IMR-90 (cell line): Measurements from ENCODE around the gene CCDC70. TPM values are rescaled to one million over a fixed set of nuclear protein-coding genes. Genes with fewer than 3 reads are reported as not detected.

Source experiments
- ATAC-seq: fragments of 200-7000 bp; cut with Tn5 transposase; 2 replicates; pipeline ENCODE4 v1.9.1; 2020; ENCODE audit warnings: low read depth, mild to moderate bottlenecking, moderate library complexity
- BruUV-seq: library from RNA; stranded (reverse); fragments of 400-500 nt; replicated peaks from 2 replicates; lab custom pipeline; 2021; lab: Mats Ljungman, UMichigan
- CTCF ChIA-PET: fragments of 300-600 bp; formaldehyde crosslinking; extraction: SDS; loops from one replicate; lab custom pipeline; 2021; ENCODE audit warnings: antibody characterized with exemption; lab: Yijun Ruan, JAX
- POLR2A ChIA-PET: fragments of 300-600 bp; sonication (Branson Sonifier 250); formaldehyde crosslinking; loops from one replicate; lab custom pipeline; 2022; ENCODE audit warnings: antibody characterized with exemption; ENCODE audit not compliant: unreplicated experiment; lab: Charles Lee
- DNase-seq: peaks from one replicate; pipeline ENCODE4 v3.0.0; 2013
- H2AFZ ChIP-seq: replicated peaks from 2 replicates; pipeline ENCODE3; 2013; ENCODE audit warnings: low read length, mild to moderate bottlenecking; ENCODE audit not compliant: poor library complexity
- H2AK5ac ChIP-seq: 2 replicates; pipeline ENCODE4 v1.6.1; 2013; ENCODE audit warnings: low read depth, low read length, inconsistent platforms
- H2AK9ac ChIP-seq: replicated peaks from 2 replicates; pipeline ENCODE3; 2013; ENCODE audit warnings: mild to moderate bottlenecking, low read depth, low read length, moderate library complexity; ENCODE audit not compliant: poor library complexity
- H2BK120ac ChIP-seq: 2 replicates; pipeline ENCODE4 v1.6.1; 2013; ENCODE audit warnings: low read depth, low read length, inconsistent platforms
- H2BK15ac ChIP-seq: 3 replicates; pipeline ENCODE4 v1.6.1; 2013; ENCODE audit warnings: low read depth, low read length, inconsistent platforms
- H2BK20ac ChIP-seq: 2 replicates; pipeline ENCODE4 v1.6.1; 2013; ENCODE audit warnings: low read depth, mild to moderate bottlenecking, inconsistent platforms, low read length, moderate library complexity
- H2BK5ac ChIP-seq: 2 replicates; pipeline ENCODE4 v1.6.1; 2013; ENCODE audit warnings: mild to moderate bottlenecking, low read depth, low read length, inconsistent platforms; ENCODE audit not compliant: poor library complexity, severe bottlenecking
- H3K14ac ChIP-seq: replicated peaks from 2 replicates; pipeline ENCODE4 v1.6.1; 2013; ENCODE audit warnings: low read depth, low read length, inconsistent platforms
- H3K18ac ChIP-seq: 2 replicates; pipeline ENCODE4 v1.6.1; 2013; ENCODE audit warnings: low read depth, low read length, control low read depth
- H3K23ac ChIP-seq: 2 replicates; pipeline ENCODE4 v1.6.1; 2013; ENCODE audit warnings: low read depth, low read length, inconsistent platforms
- H3K27ac ChIP-seq: 2 replicates; pipeline ENCODE4 v1.5.1; 2013; ENCODE audit warnings: mild to moderate bottlenecking, control low read depth, low read length; ENCODE audit not compliant: insufficient read depth
- H3K27me3 ChIP-seq: 2 replicates; pipeline ENCODE4 v1.6.1; 2013; ENCODE audit warnings: low read length; ENCODE audit not compliant: control insufficient read depth, insufficient read depth
- H3K36me3 ChIP-seq: 2 replicates; pipeline ENCODE4 v1.6.1; 2013; ENCODE audit warnings: low read length, mixed read lengths; ENCODE audit not compliant: control insufficient read depth, insufficient read depth
- H3K4ac ChIP-seq: 2 replicates; pipeline ENCODE4 v1.6.1; 2013; ENCODE audit warnings: low read depth, low read length, inconsistent platforms
- H3K4me1 ChIP-seq: 2 replicates; pipeline ENCODE4 v1.6.1; 2013; ENCODE audit warnings: low read length, mixed read lengths; ENCODE audit not compliant: control insufficient read depth, insufficient read depth
- H3K4me2 ChIP-seq: 2 replicates; pipeline ENCODE4 v1.6.1; 2013; ENCODE audit warnings: low read depth, mild to moderate bottlenecking, control low read depth, low read length, moderate library complexity
- H3K4me3 ChIP-seq: 2 replicates; pipeline ENCODE4 v1.5.1; 2013; ENCODE audit warnings: low read depth, mild to moderate bottlenecking, control low read depth, low read length, moderate library complexity; ENCODE audit not compliant: insufficient read depth
- H3K56ac ChIP-seq: 2 replicates; pipeline ENCODE4 v1.6.1; 2013; ENCODE audit warnings: low read length, inconsistent platforms; ENCODE audit not compliant: insufficient read depth; ENCODE audit errors: extremely low read depth
- H3K79me1 ChIP-seq, 2 experiments: 2 replicates each; pipeline ENCODE4 v1.6.1; 2013; ENCODE audit warnings: low read length in 2 of 2, inconsistent platforms in 1 of 2, low read depth in 1 of 2
- H3K9ac ChIP-seq: 2 replicates; pipeline ENCODE4 v1.6.1; 2013; ENCODE audit warnings: low read depth, low read length, control low read depth
- H3K9me1 ChIP-seq: 2 replicates; pipeline ENCODE4 v1.6.1; 2013; ENCODE audit warnings: low read length, inconsistent platforms; ENCODE audit not compliant: insufficient read depth
- H3K9me3 ChIP-seq: 2 replicates; pipeline ENCODE4 v1.6.1; 2013; ENCODE audit warnings: low read length; ENCODE audit not compliant: control insufficient read depth, insufficient read depth
- H4K20me1 ChIP-seq: 2 replicates; pipeline ENCODE4 v1.6.1; 2013; ENCODE audit warnings: low read length, inconsistent platforms; ENCODE audit not compliant: insufficient read depth
- H4K5ac ChIP-seq: 2 replicates; pipeline ENCODE4 v1.6.1; 2013; ENCODE audit warnings: mild to moderate bottlenecking, low read depth, low read length, control low read depth
- H4K8ac ChIP-seq, 2 experiments: 2 replicates each; pipeline ENCODE4 v1.6.1; 2013; ENCODE audit warnings: low read depth in 2 of 2, low read length in 2 of 2, control low read depth in 1 of 2, inconsistent platforms in 1 of 2
- H4K91ac ChIP-seq: 2 replicates; pipeline ENCODE4 v1.6.1; 2013; ENCODE audit warnings: low read depth, low read length, inconsistent platforms; ENCODE audit not compliant: insufficient read depth
- BHLHE40 ChIP-seq: fragments of 150-350 bp; IDR thresholded peaks from 2 replicates; pipeline ENCODE4 v1.6.1; 2016; ENCODE audit warnings: mild to moderate bottlenecking, low read depth, low read length
- CHD1 ChIP-seq: IDR thresholded peaks from 2 replicates; pipeline ENCODE4 v1.6.1; 2012; ENCODE audit warnings: low read depth, low read length, improper control_type of control experiment
- ELK1 ChIP-seq: fragments of 150-350 bp; IDR thresholded peaks from 2 replicates; pipeline ENCODE4 v1.6.1; 2016; ENCODE audit warnings: low read depth, mild to moderate bottlenecking, low read length, moderate library complexity, borderline replicate concordance
- FOS ChIP-seq: fragments of 150-350 bp; IDR thresholded peaks from 2 replicates; pipeline ENCODE4 v1.6.1; 2016; ENCODE audit warnings: low read depth, low read length
- MAFK ChIP-seq: IDR thresholded peaks from 2 replicates; pipeline ENCODE4 v1.6.1; 2012; ENCODE audit warnings: low read depth, low read length, improper control_type of control experiment
- MAZ ChIP-seq: IDR thresholded peaks from 2 replicates; pipeline ENCODE4 v1.6.1; 2012; ENCODE audit warnings: low read depth, mild to moderate bottlenecking, low read length, improper control_type of control experiment, moderate library complexity, borderline replicate concordance
- MXI1 ChIP-seq: IDR thresholded peaks from 2 replicates; pipeline ENCODE4 v1.6.1; 2012; ENCODE audit warnings: low read depth, mild to moderate bottlenecking, low read length, moderate library complexity, borderline replicate concordance
- NFE2L2 ChIP-seq: fragments of 150-350 bp; IDR thresholded peaks from 2 replicates; pipeline ENCODE4 v1.6.1; 2016; ENCODE audit warnings: low read depth, mild to moderate bottlenecking, low read length
- POLR2A ChIP-seq: IDR thresholded peaks from 2 replicates; pipeline ENCODE4 v1.6.1; 2012; ENCODE audit warnings: mild to moderate bottlenecking, low read depth, low read length
- RAD21 ChIP-seq: IDR thresholded peaks from 2 replicates; pipeline ENCODE4 v1.6.1; 2012; ENCODE audit warnings: low read length, improper control_type of control experiment
- RCOR1 ChIP-seq: IDR thresholded peaks from 2 replicates; pipeline ENCODE4 v1.6.1; 2012; ENCODE audit warnings: mild to moderate bottlenecking, low read length, improper control_type of control experiment; ENCODE audit not compliant: insufficient replicate concordance
- RFX5 ChIP-seq: IDR thresholded peaks from 2 replicates; pipeline ENCODE4 v1.8.0; 2012; ENCODE audit warnings: low read depth, mild to moderate bottlenecking, low read length, moderate library complexity
- USF2 ChIP-seq: fragments of 150-350 bp; IDR thresholded peaks from 2 replicates; pipeline ENCODE4 v1.6.1; 2017; ENCODE audit warnings: mild to moderate bottlenecking, antibody characterized with exemption, low read length, low read depth
- WGBS, 2 experiments: methylation state at CpG; one replicate each; pipeline versions ENCODE4 v1.1.5 to v1.1.7; 2013; ENCODE audit warnings: missing lambda C conversion rate in 2 of 2; ENCODE audit not compliant: insufficient read length in 1 of 2; ENCODE audit errors: extremely low coverage in 2 of 2; 5-methylcytosine and 5-hydroxymethylcytosine counted together
- dilution Hi-C: fragments of 300-500 bp; cut with HindIII; formaldehyde crosslinking; loops from one replicate; pipeline ENCODE4 v1.14.3; 2018; ENCODE audit warnings: low sequenced_read_pairs; ENCODE audit not compliant: unreplicated experiment
- in situ Hi-C: fragments of 300-500 bp; cut with MboI; formaldehyde crosslinking; loops from 3 replicates; pipeline ENCODE4 v1.14.3; 2019; ENCODE audit warnings: low sequenced_read_pairs, inconsistent platforms, mixed read lengths
- intact Hi-C: fragments of 100-400 bp; cut with micrococcal nuclease; formaldehyde crosslinking; loops from 2 replicates; pipeline ENCODE4 v1.10.0; 2022
- polyA plus RNA-seq, 3 experiments: library from polyadenylated mRNA; depleted of rRNA; stranded (reverse); fragments of >200 nt; gene quantifications; 2 replicates each; pipeline ENCODE4 v1.2.3, GENCODE V29; 2012; ENCODE audit warnings: low replicate concordance in 1 of 3
- total RNA-seq: library from RNA; depleted of rRNA; stranded (reverse); fragments of >200 nt; gene quantifications from 2 replicates; pipeline ENCODE4 v1.2.3, GENCODE V29; 2012

Gene CCDC70
- total and polyA plus RNA-seq, 2 of the 4 experiments (the other 2 are of a cell fraction): not detected

- Histone ChIP-seq H3K4me2 (no peak overlapping the region), H3K9me1 (no peaks in the 10 kb centered on the region), H4K20me1 (no peaks in the 10 kb centered on the region), H3K36me3 (no peaks in the 10 kb centered on the region), H2AFZ (no peak overlapping the region), H3K27ac (no peak overlapping the region), H2BK15ac (no peak overlapping the region), H3K79me1 (no peaks in the 10 kb centered on the region), H3K4me3 (no peak overlapping the region), H3K18ac (no peak overlapping the region), H2AK9ac (no peak overlapping the region), H3K56ac (no peak overlapping the region), H3K23ac (no peak overlapping the region), H4K5ac (no peak overlapping the region), H2BK120ac (no peak overlapping the region), H3K27me3 (peaks cover 71% of the 10 kb centered on the region), H3K9me3 (no peaks in the 10 kb centered on the region), H2BK5ac (no peak overlapping the region), H2BK20ac (no peak overlapping the region), H3K9ac (no peak overlapping the region), H3K4me1 (no peaks in the 10 kb centered on the region), H2AK5ac (no peak overlapping the region), H3K14ac (no peak overlapping the region), H4K8ac (no peak overlapping the region), H3K4ac (no peak overlapping the region), H4K91ac (no peak overlapping the region)
- CTCF ChIA-PET: no interaction called here
- no peak for TF ChIP-seq POLR2A
- TF ChIP-seq RFX5: no peak
- no peak for TF ChIP-seq USF2
- TF ChIP-seq NFE2L2: no peak
- TF ChIP-seq ELK1: no peak
- no peak for TF ChIP-seq MXI1
- TF ChIP-seq FOS: no peak
- TF ChIP-seq MAFK: no peak
- no peak for TF ChIP-seq RAD21
- TF ChIP-seq RCOR1: no peak
- no peak for TF ChIP-seq MAZ
- TF ChIP-seq CHD1: no peak
- TF ChIP-seq BHLHE40: no peak
- DNase-seq: no peak
- no TSS peak for BruUV-seq
- ATAC-seq: no peak
- POLR2A ChIA-PET: no interaction called here
- no CpG with 5 or more reads among the region's 2 CpGs for WGBS, 2 experiments
- dilution Hi-C loops (no loop called here), in situ Hi-C loops (no loop called here), intact Hi-C loops (no loop called here)
Observed at GRCh38 chr13:51823863-51824262, 37.9 kb upstream of the CCDC70 start.
